GM19463 (cell line): ENCODE data around the gene COX5B.
"Not testable (repeated sequence)": the region's sequence is repeated elsewhere in the genome, so short reads cannot be mapped to it uniquely, and the experiment has no call there.

Source experiments
- ATAC-seq: cut with Tn5 transposase; IDR thresholded peaks from one replicate; pipeline ENCODE4 v1.9.1; 2021; ENCODE audit warnings: mild to moderate bottlenecking, moderate library complexity; ENCODE audit not compliant: unreplicated experiment

COX5B gene, protein sequence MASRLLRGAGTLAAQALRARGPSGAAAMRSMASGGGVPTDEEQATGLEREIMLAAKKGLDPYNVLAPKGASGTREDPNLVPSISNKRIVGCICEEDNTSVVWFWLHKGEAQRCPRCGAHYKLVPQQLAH

DNA sequence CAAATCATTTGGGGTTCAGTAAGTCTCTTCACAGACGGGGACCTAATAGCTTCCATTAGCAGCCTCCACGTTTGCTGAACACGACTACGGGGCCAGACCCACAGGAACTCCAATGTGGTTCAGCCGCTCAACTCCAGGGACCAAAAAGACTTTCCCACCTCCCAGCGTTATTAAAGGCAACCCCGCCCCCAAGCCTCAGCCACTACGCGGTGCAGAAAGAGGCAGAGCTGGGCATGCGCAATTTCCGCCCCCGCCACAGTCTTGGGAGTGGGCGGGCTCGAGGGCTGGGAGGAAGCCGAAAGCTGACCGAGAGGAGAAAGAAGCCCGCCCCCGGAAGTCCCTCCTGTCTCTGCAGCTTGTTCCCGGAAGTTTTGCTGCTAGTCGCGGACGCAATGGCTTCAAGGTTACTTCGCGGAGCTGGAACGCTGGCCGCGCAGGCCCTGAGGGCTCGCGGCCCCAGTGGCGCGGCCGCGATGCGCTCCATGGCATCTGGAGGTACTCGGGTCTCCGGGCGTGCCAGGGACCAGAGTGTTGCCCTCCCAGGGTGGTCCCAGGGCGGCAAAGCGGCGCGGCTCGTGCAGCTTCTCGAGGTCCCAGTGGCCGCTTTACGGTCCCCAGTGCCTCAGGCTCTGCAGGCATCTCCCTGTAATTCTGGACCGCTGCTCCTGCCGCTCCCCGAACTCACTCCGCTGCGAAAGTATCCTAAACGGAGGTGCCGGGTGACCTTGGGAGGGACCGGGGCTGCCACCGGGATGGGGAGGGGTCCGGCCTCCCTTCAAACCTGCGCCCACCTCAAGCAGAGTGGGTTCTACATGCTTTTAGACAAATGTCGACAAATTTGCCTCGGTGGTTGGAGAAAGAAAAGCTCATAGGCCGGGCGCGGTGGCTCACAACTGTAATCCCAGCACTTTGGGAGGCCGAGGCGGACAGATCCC lies at the start of gene COX5B:
TSS of gene COX5B (plus strand) at position 368 of the 935 bp plus-strand sequence. CDS start at position 393, 25 bp downstream.
- peak; percentile 94 for ATAC-seq

DNA sequence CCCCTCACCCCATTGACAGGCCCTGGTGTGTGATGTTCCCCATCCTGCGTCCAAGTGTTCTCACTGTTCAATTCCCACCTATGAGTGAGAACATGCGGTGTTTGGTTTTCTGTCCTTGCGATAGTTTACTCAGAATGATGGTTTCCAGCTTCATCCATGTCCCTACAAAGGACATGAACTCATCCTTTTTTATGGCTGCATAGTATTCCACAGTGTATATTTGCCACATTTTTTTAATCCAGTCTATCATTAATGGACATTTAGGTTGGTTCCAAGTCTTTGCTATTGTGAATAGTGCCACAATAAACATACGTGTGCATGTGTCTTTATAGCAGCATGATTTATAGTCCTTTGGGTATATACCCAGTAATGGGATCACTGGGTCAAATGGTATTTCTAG lies 49.7 kb upstream of the COX5B start:
- ATAC-seq, result not testable (repeated sequence)

DNA sequence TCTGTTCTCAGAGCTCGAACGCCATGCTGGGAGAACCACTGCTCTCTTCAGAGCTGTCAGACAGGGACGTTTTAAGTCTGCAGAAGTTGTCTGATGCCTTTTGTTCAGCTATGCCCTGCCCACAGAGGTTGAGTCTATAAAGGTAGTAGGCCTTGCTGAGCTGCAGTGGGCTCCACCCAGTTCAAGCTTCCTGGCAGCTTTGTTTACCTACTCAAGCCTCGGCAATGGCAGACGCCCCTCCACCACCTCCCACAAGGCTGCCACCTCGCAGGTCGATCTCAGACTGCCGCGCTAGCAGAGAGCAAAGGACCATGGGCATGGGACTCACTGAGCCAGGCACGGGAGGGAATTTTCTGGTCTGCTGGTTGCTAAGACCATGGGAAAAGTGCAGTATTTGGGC lies 44.3 kb upstream of the COX5B start:
- ATAC-seq, result not testable (repeated sequence)

DNA sequence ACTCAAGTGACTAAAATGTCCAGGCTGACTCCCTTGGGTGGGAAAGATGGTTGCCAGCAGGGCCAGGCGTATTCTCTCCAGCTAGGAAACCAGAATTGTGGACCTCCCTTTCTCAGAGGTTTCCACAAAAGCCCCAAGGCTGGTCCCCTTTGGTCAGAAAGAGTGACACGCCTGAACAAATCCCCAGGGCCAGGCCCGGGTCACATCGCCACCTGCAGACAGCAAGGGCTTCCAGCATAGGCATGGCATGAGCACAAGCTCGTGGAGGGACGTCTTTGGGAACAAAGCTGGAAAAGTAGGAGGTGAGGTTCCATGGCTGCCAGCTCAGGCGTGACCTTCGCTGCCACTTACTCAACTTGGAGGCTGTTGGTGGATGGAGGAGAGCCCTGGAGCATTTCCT lies 40.8 kb upstream of the COX5B start:
- not testable (repeated sequence) for ATAC-seq

DNA sequence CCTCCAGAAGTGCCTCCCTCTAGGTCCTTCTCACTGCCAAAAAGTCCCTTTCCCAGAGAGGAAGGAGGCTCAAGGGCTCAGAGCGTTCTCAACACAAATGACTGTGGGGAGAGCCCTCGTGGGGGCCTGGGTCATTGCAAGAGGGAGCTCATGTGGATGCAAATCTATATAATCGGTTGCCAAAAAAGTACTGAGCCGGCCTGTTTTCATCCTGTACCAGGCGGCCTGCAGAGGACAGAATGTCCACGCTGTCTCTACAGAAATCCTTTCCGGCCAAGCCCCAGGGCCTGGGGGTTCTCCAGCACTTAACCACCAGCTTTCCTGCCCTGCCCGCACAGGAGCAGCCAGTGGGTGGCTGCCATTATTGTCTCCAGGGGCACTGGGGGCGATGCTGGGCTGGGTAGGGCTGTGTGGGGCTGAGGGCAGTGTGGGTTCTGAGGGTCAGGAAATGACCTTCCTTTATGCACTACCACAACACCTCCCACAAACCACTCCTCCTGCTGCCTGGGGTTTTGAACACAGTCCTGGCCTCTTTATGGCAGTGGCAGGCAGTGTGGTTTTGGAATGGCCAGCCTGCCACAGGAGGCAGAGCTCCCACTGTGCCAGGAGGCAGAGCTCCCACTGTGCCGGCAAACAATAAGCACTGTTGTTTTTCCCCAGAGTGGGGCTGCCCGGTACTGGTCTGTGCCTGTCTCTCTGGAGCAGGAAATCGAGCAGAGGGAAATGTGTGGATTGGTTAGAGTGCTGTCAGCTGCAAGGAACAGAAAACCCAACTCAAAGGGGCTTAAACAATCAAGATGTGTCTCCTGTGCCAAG lies 40.1 kb upstream of the COX5B start:
- ATAC-seq, result not testable (repeated sequence)

DNA sequence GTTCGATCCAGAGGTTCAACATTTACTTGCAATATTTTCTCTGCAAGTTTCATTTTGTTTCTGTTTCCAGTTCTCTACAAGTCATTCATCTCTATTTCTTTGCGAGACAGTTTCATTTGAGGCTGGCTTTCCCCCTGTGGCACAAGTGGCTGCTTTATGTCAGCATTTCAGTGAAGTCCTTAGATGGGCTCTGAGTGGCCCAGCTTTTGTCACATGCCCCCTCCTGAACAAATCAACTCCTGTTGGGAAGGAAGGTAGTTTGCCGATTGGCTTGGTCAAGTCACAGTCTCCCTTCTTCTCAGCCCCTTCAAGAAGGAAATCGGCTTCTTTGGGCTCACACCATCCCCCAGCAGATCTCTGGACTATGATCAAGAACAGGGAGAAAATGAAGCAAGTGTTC lies 37.1 kb upstream of the COX5B start:
- not testable (repeated sequence) for ATAC-seq

DNA sequence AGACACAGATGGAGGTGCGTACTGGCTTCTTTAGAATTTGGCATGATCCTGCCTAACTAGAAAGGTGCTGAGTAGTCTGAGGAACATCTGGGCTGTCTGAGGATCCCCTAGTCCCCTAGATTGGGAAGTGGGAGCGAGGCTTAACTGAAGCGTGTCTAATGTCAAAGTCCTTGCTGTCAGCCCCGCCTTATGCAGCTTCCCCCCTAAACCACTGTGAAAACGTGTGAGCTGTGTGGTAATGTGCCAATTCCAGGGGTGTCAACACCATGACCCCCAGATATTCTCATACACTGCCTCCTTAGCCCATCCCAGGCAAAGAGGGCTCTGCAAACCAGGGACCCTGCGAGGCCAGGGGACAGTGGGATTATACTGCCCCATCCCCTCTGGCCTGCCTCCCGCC lies 34.0 kb upstream of the COX5B start:
- ATAC-seq, result not testable (repeated sequence)

DNA sequence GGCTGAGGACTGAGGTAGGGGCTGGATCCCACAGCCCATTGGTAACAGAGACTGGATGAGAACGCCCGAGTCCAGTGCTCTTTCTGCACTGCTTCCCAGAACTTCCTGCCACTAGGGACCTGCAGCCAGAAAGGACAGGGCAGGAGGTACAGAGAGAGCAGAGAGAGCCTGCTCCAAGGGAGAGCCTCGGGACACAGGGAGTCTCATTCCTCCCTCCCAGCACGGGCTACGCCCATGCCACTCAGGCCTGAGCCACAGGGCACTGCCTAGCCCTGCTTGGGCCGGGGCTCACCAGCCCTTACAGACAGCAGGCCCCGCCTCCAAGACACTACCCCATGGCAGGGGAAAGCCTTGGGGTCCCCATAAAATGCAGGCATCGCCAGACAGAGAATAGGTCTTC lies 30.1 kb upstream of the COX5B start:
- not testable (repeated sequence) for ATAC-seq

DNA sequence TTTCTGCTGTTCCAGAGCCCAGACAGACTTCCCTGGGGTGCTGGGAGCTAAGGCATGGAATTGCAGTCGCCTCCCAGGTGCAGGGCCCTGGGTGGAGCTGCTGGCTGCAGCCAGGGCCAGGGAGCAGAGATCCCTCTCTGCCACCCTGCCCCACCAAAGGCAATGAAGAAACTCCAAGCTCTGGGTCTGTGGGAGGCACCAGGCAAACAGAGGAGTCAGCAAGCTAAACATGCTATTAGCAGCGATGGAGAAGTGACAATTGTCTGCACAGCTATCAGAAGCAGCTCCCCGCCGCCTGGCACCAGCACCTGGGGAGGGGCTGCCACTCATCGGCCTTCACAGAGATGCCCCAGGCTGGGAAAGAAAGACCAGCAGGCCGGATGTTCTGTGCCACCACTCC lies 28.0 kb upstream of the COX5B start:
- ATAC-seq, result no peak

DNA sequence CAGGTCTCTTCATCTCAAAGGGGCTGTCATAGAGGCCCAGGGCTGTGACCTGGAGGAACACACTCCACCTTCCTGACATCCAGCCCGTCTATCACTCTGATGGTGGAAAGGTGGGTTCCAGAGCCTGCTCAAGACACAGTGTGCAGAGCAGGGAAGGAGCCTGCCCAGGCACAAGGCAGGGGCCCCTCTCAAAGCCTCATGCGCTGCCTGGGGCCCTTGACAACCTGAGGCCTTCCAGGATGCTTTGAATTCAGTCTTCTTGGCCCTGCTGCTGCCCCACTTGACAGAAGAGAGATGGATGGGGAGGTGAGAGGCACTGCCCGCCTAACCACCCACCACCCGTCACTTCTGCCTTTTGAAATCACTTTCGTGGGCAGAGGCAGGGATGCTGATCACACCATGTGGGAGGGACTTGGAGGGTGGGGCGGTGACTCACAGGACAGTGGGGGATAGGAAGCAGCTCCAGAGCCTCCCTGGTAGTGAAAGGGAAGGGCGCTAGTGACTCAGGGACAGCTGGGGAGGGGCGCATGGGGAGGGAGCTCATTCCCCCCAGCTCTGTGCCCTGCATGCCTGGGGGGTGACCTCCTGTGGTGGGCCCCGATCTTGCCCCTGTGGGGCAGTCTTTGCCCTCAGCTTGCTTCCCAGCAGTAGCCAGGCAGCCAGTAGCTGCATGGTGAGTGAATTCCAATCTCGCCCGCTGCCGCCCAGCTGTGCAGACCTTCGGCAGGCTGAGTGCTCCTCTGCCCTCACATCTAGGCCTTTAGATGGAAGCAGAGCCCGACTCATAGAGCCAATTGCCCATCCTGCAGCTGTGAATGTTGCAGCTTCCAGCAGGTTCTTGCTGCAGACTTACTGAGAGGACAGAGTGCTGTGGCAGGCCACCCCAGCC lies 26.7 kb upstream of the COX5B start:
- not testable (repeated sequence) for ATAC-seq

DNA sequence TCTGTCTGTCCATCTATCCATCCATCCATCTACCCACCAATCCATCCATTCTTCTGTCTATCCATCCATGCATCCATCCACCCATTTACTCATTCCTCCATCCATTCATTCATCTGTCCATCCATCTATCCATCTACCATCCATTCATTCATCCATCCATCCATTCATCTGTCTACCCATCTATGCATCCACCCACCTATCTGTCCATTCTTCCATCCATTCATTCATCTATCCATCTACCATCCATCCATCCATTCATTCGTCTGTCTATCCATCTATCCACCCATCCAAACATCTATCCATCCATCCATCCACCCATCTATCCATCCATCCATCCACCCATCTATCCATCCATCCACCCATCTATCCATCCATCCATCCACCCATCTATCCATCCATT lies 25.4 kb upstream of the COX5B start:
- ATAC-seq, result not testable (repeated sequence)

DNA sequence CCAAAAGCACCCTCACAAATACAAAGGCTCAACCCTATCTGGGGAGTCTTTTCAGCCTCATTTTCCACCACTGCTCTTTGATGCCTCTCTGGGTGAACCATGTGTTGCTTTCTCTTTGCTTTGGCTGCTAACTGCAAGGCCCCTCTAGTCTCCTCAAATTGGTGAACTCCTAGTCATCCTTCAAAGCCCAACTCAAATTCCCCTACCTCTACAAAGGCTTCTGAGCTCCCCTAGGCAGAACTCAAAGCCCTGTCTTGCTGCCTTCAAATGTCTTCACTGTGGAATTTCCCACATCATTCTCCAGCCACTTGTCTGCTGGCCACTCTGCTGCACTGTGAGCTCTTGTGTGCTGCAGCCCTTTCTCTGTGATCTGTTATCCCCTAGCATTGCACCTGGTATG lies 22.9 kb upstream of the COX5B start:
- ATAC-seq, result not testable (repeated sequence)

DNA sequence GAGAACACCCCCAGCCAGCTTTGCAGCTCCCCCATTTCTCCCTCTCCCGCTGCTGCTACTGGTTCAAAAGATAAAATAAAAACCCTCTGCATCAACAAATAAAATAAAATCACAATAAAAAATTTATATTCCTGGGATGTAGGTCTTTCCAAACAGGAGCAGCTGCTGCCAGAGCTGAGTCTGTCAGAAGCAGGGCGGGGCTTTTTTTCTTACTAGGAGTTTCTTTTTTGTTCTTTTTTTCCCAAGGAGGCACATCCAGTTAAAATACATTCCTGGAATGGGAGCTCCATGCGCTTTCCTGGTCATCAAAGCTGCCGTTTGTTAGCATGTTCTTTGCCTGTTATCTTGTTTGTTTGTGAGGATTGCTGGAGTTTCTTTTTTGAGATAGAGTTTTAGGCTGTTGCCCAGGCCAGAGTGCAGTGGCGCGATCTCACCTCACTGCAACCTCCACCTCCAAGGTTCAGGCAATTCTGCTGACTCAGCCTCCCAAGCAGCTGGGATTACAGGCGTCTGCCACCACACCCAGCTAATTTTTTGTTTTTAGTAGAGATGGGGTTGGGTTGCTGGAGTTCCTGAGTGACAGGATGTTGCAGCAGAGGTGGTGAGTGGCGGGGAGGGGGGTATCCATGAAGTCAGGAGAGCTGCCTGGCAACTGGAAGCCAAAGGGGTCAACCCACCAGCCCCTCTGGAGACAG lies 20.4 kb upstream of the COX5B start:
- not testable (repeated sequence) for ATAC-seq

DNA sequence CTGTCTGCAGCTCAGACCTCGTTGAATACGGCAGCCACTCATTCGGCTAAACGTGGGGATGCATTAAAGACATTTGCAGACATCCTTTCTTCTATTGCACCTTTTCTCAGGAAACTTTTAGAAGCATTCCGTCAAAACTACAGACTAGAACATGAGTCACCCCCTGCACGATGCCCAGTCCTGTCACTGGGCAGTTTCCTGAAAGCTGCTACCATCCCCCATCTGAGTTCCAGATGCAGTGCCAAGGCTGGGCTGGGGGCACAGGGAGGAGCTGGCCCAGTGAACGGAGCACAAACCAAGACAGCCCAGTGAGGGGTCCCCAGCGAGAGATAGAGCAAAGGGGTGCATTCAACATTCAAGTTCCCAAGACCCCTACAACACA lies 19.8 kb upstream of the COX5B start:
- ATAC-seq, result not testable (repeated sequence)

DNA sequence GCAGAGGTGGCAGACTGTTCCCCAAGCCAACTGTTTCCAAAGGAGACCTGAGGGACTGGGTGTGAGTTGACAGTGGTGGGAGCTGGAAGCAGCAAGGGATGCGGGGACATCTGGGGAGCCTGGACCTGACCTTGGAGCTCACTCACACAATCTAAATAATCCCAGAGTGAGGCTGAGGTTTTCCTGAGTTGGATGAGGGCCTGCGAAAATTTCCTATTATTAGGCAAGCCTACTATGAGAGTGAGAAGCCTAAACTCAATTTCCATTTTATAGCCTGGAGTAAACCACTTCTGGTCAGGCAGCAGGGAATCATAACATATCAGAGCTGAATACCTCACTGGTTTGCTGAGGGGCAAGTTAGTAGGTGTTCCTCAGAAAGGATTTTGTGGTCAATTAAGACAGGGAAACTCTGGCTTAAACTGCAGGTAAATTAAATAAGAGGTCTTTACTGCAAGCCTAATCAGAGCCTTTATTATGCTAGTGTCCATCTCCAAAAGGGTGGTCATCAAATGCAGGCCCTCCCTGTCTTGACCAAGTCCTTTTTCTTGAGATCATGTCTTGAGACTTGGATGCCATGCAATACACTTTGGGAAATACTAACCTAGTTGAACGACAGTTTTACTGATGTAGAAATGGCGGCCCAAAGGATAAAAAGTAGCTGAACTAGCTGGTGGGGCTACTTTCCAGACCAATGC lies 1.7 kb upstream of the COX5B start:
- ATAC-seq, result no peak

DNA sequence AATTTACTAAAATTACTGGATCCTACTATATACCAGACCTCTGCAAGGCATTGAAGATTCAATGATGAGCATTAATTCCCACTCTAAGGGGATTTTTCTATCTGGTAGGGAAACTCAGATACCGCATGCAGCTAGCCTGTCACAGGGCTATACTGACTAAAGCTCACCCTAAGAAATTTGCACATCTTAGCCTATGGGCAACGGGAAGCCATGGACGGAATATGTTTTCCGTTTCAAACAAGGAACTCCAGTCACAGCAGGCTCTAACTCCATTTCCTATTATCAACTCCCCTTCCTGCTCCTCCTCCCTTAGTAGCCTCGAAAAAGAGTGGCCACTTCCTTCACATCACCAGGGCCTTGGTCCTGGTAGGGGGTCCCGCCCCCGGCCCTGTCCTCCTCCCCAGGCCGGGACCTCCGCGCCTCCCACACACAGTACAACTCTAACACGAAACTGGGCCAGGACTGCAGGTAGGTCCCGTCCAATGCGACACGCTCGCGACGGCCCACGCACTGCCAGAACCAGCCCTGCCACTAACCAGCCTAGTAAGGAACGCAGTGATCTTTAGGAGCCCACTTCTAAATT lies 659 bp upstream of the COX5B start:
- ATAC-seq, result peak; percentile 31

DNA sequence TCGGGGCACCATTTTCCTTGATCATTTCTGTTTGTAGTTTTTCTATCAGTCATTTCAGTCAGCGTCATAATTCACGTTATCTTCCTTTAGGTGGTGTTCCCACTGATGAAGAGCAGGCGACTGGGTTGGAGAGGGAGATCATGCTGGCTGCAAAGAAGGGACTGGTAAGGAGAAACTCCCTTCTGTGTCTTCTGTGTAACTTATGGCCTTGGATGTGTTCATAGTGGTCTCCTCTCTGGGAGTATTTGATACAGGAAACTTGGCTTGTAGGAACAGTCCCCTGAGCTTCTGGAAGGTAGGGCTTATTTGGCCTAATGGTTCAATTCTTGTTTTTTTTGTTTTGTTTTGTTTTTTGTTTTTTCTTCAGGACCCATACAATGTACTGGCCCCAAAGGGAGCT lies 1.1 kb downstream of the COX5B start:
- no peak for ATAC-seq

DNA sequence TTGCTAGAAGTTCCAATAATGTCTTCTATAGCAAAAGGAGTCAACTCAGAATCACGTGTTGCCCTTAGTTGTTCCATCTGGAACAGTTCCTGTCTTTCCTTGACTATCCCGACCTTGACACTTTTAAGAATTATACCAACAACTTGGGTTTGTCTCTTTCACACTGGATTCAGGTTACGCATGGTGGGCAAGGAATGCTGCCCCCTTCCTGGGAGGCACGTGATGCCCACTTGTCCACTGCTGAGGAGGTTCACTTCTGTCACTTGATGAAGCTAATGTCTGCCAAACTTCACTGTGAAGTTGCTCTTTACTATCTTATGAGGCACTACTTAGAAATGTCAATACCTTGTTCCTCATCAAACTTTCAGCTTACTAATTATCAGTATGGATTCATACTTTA lies 5.3 kb downstream of the COX5B start:
- ATAC-seq, result no peak

DNA sequence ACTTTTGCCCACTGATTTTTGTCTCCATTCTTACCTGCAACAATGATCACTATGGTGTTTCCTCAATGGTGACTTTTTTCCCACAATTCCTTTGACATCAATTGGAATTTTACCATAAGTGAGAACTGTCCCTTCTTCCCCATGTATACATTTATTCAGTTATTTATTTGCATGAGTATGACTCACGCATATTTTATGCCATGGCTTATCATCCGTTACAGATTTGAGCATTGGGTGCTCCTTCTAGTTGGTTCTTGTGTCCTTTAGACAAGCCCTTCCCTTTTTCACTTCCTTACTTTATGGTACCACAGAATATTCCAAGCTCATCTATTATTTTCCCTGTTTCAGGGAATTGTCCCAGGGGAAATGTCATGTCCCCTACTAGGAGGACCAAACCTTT lies 7.6 kb downstream of the COX5B start:
- no peak for ATAC-seq
